H1 (cell line): Measurements from ENCODE around the gene PCNX1. TPM values are rescaled to one million over a fixed set of nuclear protein-coding genes. Genes with fewer than 3 reads are reported as not detected.

ENCODE experiments used
- CTCF ChIA-PET: fragments of 300-600 bp; sonication (Branson Sonifier 250); formaldehyde crosslinking; loops from one replicate; lab custom pipeline; 2021; ENCODE audit not compliant: partially characterized antibody; lab: Charles Lee
- POLR2A ChIA-PET: fragments of 300-600 bp; sonication (Branson Sonifier 250); formaldehyde crosslinking; loops from one replicate; lab custom pipeline; 2021; ENCODE audit warnings: inconsistent platforms; ENCODE audit not compliant: partially characterized antibody; lab: Charles Lee
- DNase-seq, 2 experiments: peaks; one replicate each; pipeline versions ENCODE4 v3.0.0 to v3.0.0-alpha.2; 2010 to 2022; ENCODE audit warnings: low spot score in 2 of 2, low read depth in 1 of 2, mixed read lengths in 1 of 2
- FAIRE-seq: peaks from 2 replicates; lab custom pipeline; 2011; peaks lifted over from hg19 to GRCh38; lab: Jason Lieb, UNC
- H2AFZ ChIP-seq: 2 replicates; pipeline ENCODE4 v1.8.1; 2012; ENCODE audit warnings: low read length, inconsistent platforms
- H2AK5ac ChIP-seq: 2 replicates; pipeline ENCODE4 v1.6.1; 2013; ENCODE audit warnings: low read depth, low read length
- H2BK120ac ChIP-seq: replicated peaks from 2 replicates; pipeline ENCODE3; 2013; ENCODE audit warnings: low read depth, low read length, inconsistent platforms
- H2BK12ac ChIP-seq: 2 replicates; pipeline ENCODE4 v1.6.1; 2013; ENCODE audit warnings: low read depth, low read length
- H2BK15ac ChIP-seq: 2 replicates; pipeline ENCODE4 v1.6.1; 2013; ENCODE audit warnings: low read length
- H2BK20ac ChIP-seq: 2 replicates; pipeline ENCODE4 v1.6.1; 2013; ENCODE audit warnings: low read length
- H2BK5ac ChIP-seq: 2 replicates; pipeline ENCODE4 v1.6.1; 2013; ENCODE audit warnings: low read depth, low read length
- H3K14ac ChIP-seq: 2 replicates; pipeline ENCODE4 v1.6.1; 2013; ENCODE audit warnings: inconsistent platforms; ENCODE audit not compliant: insufficient read length
- H3K18ac ChIP-seq: 2 replicates; pipeline ENCODE4 v1.6.1; 2013; ENCODE audit warnings: low read length; ENCODE audit errors: extremely low read depth
- H3K23ac ChIP-seq: 2 replicates; pipeline ENCODE4 v1.6.1; 2013; ENCODE audit warnings: inconsistent platforms; ENCODE audit not compliant: insufficient read length
- H3K23me2 ChIP-seq: 2 replicates; pipeline ENCODE4 v1.6.1; 2013; ENCODE audit warnings: low read depth, low read length
- H3K27ac ChIP-seq: 2 replicates; pipeline ENCODE4 v1.6.1; 2011; ENCODE audit warnings: low read depth, low read length, inconsistent platforms
- H3K27me3 ChIP-seq, 4 experiments: replicated peaks in 1 of 4; 1 replicate in 1 of 4; 2 replicates in 3 of 4; pipeline versions ENCODE4 v1.6.1 to v1.8.1; 2011 to 2013; ENCODE audit warnings: low read length in 3 of 4, mild to moderate bottlenecking in 3 of 4, inconsistent platforms in 2 of 4, mixed read lengths in 2 of 4, moderate library complexity in 1 of 4; ENCODE audit not compliant: control insufficient read depth in 3 of 4, insufficient read depth in 3 of 4; ENCODE audit errors: extremely low read depth in 1 of 4
- H3K36me3 ChIP-seq, 4 experiments: 2 replicates each; pipeline versions ENCODE4 v1.6.1 to v1.8.1; 2011 to 2013; ENCODE audit warnings: mild to moderate bottlenecking in 4 of 4, low read length in 3 of 4, moderate library complexity in 2 of 4, control low read depth in 1 of 4, inconsistent platforms in 1 of 4; ENCODE audit not compliant: insufficient read depth in 4 of 4, control insufficient read depth in 2 of 4
- H3K4ac ChIP-seq: replicated peaks from 2 replicates; pipeline ENCODE3; 2013; ENCODE audit warnings: low read length, low read depth, mixed read lengths, inconsistent platforms; ENCODE audit not compliant: insufficient read length
- H3K4me1 ChIP-seq, 4 experiments: replicated peaks in 1 of 4; 1 replicate in 1 of 4; 2 replicates in 3 of 4; pipeline versions ENCODE4 v1.6.1 to v1.8.1; 2011 to 2013; ENCODE audit warnings: low read length in 3 of 4, inconsistent platforms in 2 of 4, mixed read lengths in 1 of 4; ENCODE audit not compliant: insufficient read depth in 4 of 4, control insufficient read depth in 3 of 4
- H3K4me2 ChIP-seq, 2 experiments: 2 replicates each; pipeline versions ENCODE4 v1.6.1 to v1.8.1; 2011 to 2013; ENCODE audit warnings: low read depth in 2 of 2, low read length in 2 of 2, control low read depth in 1 of 2, inconsistent platforms in 1 of 2, mild to moderate bottlenecking in 1 of 2; ENCODE audit not compliant: insufficient read depth in 1 of 2
- H3K4me3 ChIP-seq, 4 experiments: fragments of 200-600, 300-600 bp in 1 of 4; sonication (generic), shearing (Covaris generic), sonication (Bioruptor Twin) in 1 of 4; 2 replicates each; pipeline versions ENCODE4 v1.5.1 to v1.8.1; 2011 to 2016; ENCODE audit warnings: low read length in 4 of 4, low read depth in 3 of 4, control low read depth in 2 of 4, inconsistent platforms in 2 of 4, mild to moderate bottlenecking in 2 of 4, mixed read lengths in 1 of 4, moderate library complexity in 1 of 4; ENCODE audit not compliant: insufficient read depth in 2 of 4; ENCODE audit errors: extremely low read depth in 1 of 4
- H3K56ac ChIP-seq: replicated peaks from 2 replicates; pipeline ENCODE3; 2013; ENCODE audit warnings: low read depth, mild to moderate bottlenecking, mixed read lengths, low read length, inconsistent platforms; ENCODE audit not compliant: insufficient read length
- H3K79me1 ChIP-seq: 2 replicates; pipeline ENCODE4 v1.6.1; 2013; ENCODE audit warnings: low read depth, low read length, control low read depth
- H3K79me2 ChIP-seq, 2 experiments: 2 replicates each; pipeline versions ENCODE4 v1.6.1 to v1.8.1; 2012 to 2013; ENCODE audit warnings: low read length in 2 of 2, mild to moderate bottlenecking in 2 of 2, inconsistent platforms in 1 of 2; ENCODE audit not compliant: insufficient read depth in 2 of 2, control insufficient read depth in 1 of 2
- H3K9ac ChIP-seq, 4 experiments: replicated peaks in 1 of 4; 1 replicate in 1 of 4; 2 replicates in 3 of 4; pipeline versions ENCODE4 v1.6.1 to v1.8.1; 2011 to 2013; ENCODE audit warnings: low read depth in 3 of 4, low read length in 3 of 4, control low read depth in 2 of 4, mild to moderate bottlenecking in 2 of 4, moderate library complexity in 2 of 4, inconsistent platforms in 1 of 4; ENCODE audit errors: extremely low read depth in 1 of 4
- H3K9me3 ChIP-seq, 2 experiments: 2 replicates each; pipeline versions ENCODE4 v1.6.1 to v1.8.1; 2012 to 2013; ENCODE audit warnings: mild to moderate bottlenecking in 2 of 2, moderate library complexity in 2 of 2, control low read depth in 1 of 2, inconsistent platforms in 1 of 2, low read depth in 1 of 2, low read length in 1 of 2, mixed read lengths in 1 of 2; ENCODE audit not compliant: insufficient read depth in 2 of 2
- H4K20me1 ChIP-seq, 2 experiments: replicated peaks in 1 of 2; 2 replicates each; pipeline versions ENCODE3 to v1.8.1; 2011 to 2013; ENCODE audit warnings: inconsistent platforms in 2 of 2, low read length in 2 of 2, mild to moderate bottlenecking in 1 of 2; ENCODE audit not compliant: insufficient read depth in 2 of 2, control insufficient read depth in 1 of 2
- H4K5ac ChIP-seq: 2 replicates; pipeline ENCODE4 v1.6.1; 2013; ENCODE audit warnings: low read length, low read depth, mixed read lengths, inconsistent platforms; ENCODE audit not compliant: insufficient read length
- H4K8ac ChIP-seq: 2 replicates; pipeline ENCODE4 v1.8.0; 2013; ENCODE audit warnings: mild to moderate bottlenecking, moderate library complexity, low read length, inconsistent platforms; ENCODE audit not compliant: insufficient read depth; ENCODE audit errors: extremely low read depth
- H4K91ac ChIP-seq: replicated peaks from 2 replicates; pipeline ENCODE3; 2013; ENCODE audit warnings: low read length, mixed read lengths, inconsistent platforms; ENCODE audit not compliant: insufficient read length
- BACH1 ChIP-seq: IDR thresholded peaks from 2 replicates; pipeline ENCODE4 v1.6.1; 2012; ENCODE audit warnings: low read length, improper control_type of control experiment
- BCL11A ChIP-seq, 2 experiments: IDR thresholded peaks; one replicate each; pipeline ENCODE4 v1.6.1; 2011; ENCODE audit warnings: low read depth in 2 of 2, low read length in 2 of 2, mild to moderate bottlenecking in 2 of 2
- CTBP2 ChIP-seq: IDR thresholded peaks from 2 replicates; pipeline ENCODE4 v1.7.0; 2011; ENCODE audit warnings: borderline replicate concordance, mild to moderate bottlenecking, moderate library complexity, mixed read lengths, low read length; ENCODE audit not compliant: insufficient read depth, insufficient read length
- JUN ChIP-seq: IDR thresholded peaks from 2 replicates; pipeline ENCODE4 v1.6.1; 2011; ENCODE audit warnings: low read depth, mild to moderate bottlenecking, improper control_type of control experiment, low read length
- WGBS, 2 experiments: shearing (Covaris generic) in 1 of 2; methylation state at CpG; one replicate each; pipeline versions ENCODE4 v1.1.6 to v1.1.7; 2013 to 2015; ENCODE audit warnings: low lambda C conversion rate in 2 of 2, mixed read lengths in 2 of 2, inconsistent platforms in 1 of 2, low coverage in 1 of 2, missing lambda C conversion rate in 1 of 2; ENCODE audit not compliant: insufficient replicate concordance in 2 of 2, insufficient coverage in 1 of 2, insufficient read length in 1 of 2; ENCODE audit errors: extremely low coverage in 1 of 2, missing lambda C conversion rate in 1 of 2; 5-methylcytosine and 5-hydroxymethylcytosine counted together
- polyA plus RNA-seq, 7 experiments: library from polyadenylated mRNA; depleted of rRNA in 3 of 7; stranded (reverse) in 5 of 7; unstranded in 2 of 7; fragments of >200 nt in 5 of 7; fragments of 200-250 nt in 2 of 7; gene quantifications; 1 replicate in 5 of 7; 2 replicates in 1 of 7; 4 replicates in 1 of 7; pipeline versions ENCODE4 v1.2.1 to v1.2.3, GENCODE V29; 2011 to 2013; ENCODE audit warnings: missing spikeins in 2 of 7, mixed read lengths in 2 of 7
- total RNA-seq: library from RNA; stranded (reverse); fragmentation: NEBNext Ultra II Directional; extraction: Animal tissue kit (Norgen Biotek cat#: 25700); gene quantifications from 2 replicates; pipeline ENCODE4 v1.2.1, GENCODE V29; 2021
- TF ChIP-seq, protein P1 (sequence below): IDR thresholded peaks from 2 replicates; pipeline ENCODE4 v1.6.1; 2012; ENCODE audit warnings: inconsistent platforms

The PCNX1 gene
- total and polyA plus RNA-seq, 2 of the 8 experiments (the other 6 are each of a cell fraction or from before 2014, with no cell fraction given): 37.7 to 53.2 TPM

DNA sequence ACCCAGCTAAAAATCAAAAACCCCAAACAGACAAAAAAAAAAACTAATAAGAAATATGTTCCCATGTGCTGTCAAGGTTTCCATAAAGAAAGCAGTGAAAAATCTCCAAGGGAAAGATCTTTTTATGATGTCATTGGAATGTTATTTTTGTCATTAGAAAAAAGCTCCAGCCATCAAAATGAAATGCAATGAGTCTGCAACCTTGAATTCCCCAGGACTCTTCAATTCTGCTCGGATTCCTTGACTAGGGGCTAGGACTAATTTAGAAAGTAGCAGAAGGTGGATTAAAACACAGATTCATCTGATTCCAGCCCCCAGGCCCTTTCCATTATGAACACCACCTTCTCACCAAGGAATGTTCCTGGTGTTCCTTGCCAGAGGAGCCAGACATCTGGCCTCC is 6.0 kb upstream of the PCNX1 start:
- Histone ChIP-seq H3K27ac (no peak overlapping the region), H3K14ac (no peak overlapping the region), H3K23ac (no peak overlapping the region), H2AK5ac (no peak overlapping the region), H3K4ac (no peak overlapping the region), H3K23me2 (no peaks in the 10 kb centered on the region), H4K5ac (no peak overlapping the region), H3K9ac (no peak overlapping the region), H4K8ac (no peak overlapping the region), H3K56ac (no peak overlapping the region), H3K27me3 (0 out of 7 replicates have a peak, but pooled peaks cover 0 to 4% (median 0%) of the 10 kb centered on the region in 4 experiments), H2BK20ac (no peak overlapping the region), H3K4me2 (no peak overlapping the region), H4K20me1 (no peaks in the 10 kb centered on the region), H2BK15ac (no peak overlapping the region), H3K18ac (no peak overlapping the region), H3K4me1 (peaks cover 0 to 2% (median under 1%) of the 10 kb centered on the region in 4 experiments; a peak in 1 of 7 replicates), H2BK120ac (no peak overlapping the region), H2BK12ac (no peak overlapping the region), H2BK5ac (no peak overlapping the region), H3K9me3 (no peaks in the 10 kb centered on the region), H3K4me3 (no peak overlapping the region), H2AFZ (no peak overlapping the region), H3K79me2 (no peaks in the 10 kb centered on the region), H3K36me3 (no peaks in the 10 kb centered on the region), H4K91ac (no peak overlapping the region), H3K79me1 (no peaks in the 10 kb centered on the region)
- TF ChIP-seq CTBP2 (no peak), JUN (no peak), BACH1 (no peak), BCL11A (IDR thresholded peaks at IDR 0.05; ENCODE audit: low read depth in 2 of 2, low read length in 2 of 2) (no peak)
- TF ChIP-seq, protein P1, sequence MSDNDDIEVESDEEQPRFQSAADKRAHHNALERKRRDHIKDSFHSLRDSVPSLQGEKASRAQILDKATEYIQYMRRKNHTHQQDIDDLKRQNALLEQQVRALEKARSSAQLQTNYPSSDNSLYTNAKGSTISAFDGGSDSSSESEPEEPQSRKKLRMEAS: no peak
- DNase-seq: no peak
- 83% methylated on average over 1 of the region's 1 CpG; no CpG with 5 or more reads in 1 of the 2 experiments for WGBS, 2 experiments
- CTCF ChIA-PET: interaction anchor here (2.9 kb wide), 1 partner anchor 13 kb away, joined by 9 read pairs; no protein-coding TSS in a partner anchor
- POLR2A ChIA-PET: interaction anchor here (0.7 kb wide), 1 partner anchor 20 kb away, joined by 3 read pairs; no protein-coding TSS in a partner anchor
- no peak for FAIRE-seq
